H1 (cell line): Measurements from ENCODE around the gene FAM227B.
"Not testable (repeated sequence)": the region's sequence is repeated elsewhere in the genome, so short reads cannot be mapped to it uniquely, and the experiment has no call there.

ENCODE experiments used
- CTCF ChIP-seq, 3 experiments: IDR thresholded peaks; 1 replicate in 2 of 3; 2 replicates in 1 of 3; pipeline versions ENCODE4 v1.5.1 to v1.6.1; 2011; ENCODE audit warnings: low read length in 3 of 3, mild to moderate bottlenecking in 3 of 3, inconsistent platforms in 2 of 3, low read depth in 1 of 3, moderate library complexity in 1 of 3; ENCODE audit not compliant: insufficient read depth in 1 of 3; ENCODE audit errors: control extremely low read depth in 1 of 3
- EP300 ChIP-seq, 2 experiments: IDR thresholded peaks; 1 replicate in 1 of 2; 2 replicates in 1 of 2; pipeline ENCODE4 v1.6.1; 2011 to 2012; ENCODE audit warnings: low read depth in 2 of 2, low read length in 2 of 2, mild to moderate bottlenecking in 2 of 2, borderline replicate concordance in 1 of 2, inconsistent platforms in 1 of 2, moderate library complexity in 1 of 2
- HDAC2 ChIP-seq, 2 experiments: fragments of 300-600 bp in 1 of 2; sonication (generic) in 1 of 2; IDR thresholded peaks; 2 replicates each; pipeline ENCODE4 v1.6.1; 2011 to 2012; ENCODE audit warnings: low read depth in 2 of 2, low read length in 2 of 2, mild to moderate bottlenecking in 2 of 2, moderate library complexity in 2 of 2, borderline replicate concordance in 1 of 2, inconsistent platforms in 1 of 2
- POLR2A ChIP-seq, 2 experiments: IDR thresholded peaks; 1 replicate in 1 of 2; 2 replicates in 1 of 2; pipeline ENCODE4 v1.6.1; 2011; ENCODE audit warnings: low read depth in 2 of 2, low read length in 2 of 2, mild to moderate bottlenecking in 2 of 2; ENCODE audit errors: control extremely low read depth in 1 of 2
- POLR2AphosphoS5 ChIP-seq: IDR thresholded peaks from 2 replicates; pipeline ENCODE4 v1.6.1; 2011; ENCODE audit warnings: low read depth, low read length
- RNF2 ChIP-seq: fragments of 200-900, 300-1000 bp; sonication (generic); IDR thresholded peaks from 2 replicates; pipeline ENCODE4 v1.7.1; 2016; ENCODE audit warnings: borderline replicate concordance, low read depth, mild to moderate bottlenecking, antibody characterized with exemption, low read length; ENCODE audit not compliant: poor library complexity, severe bottlenecking; ENCODE audit errors: missing control alignments
- TAF1 ChIP-seq: IDR thresholded peaks from 2 replicates; pipeline ENCODE4 v1.6.1; 2011; ENCODE audit warnings: mild to moderate bottlenecking, low read depth, low read length

DNA sequence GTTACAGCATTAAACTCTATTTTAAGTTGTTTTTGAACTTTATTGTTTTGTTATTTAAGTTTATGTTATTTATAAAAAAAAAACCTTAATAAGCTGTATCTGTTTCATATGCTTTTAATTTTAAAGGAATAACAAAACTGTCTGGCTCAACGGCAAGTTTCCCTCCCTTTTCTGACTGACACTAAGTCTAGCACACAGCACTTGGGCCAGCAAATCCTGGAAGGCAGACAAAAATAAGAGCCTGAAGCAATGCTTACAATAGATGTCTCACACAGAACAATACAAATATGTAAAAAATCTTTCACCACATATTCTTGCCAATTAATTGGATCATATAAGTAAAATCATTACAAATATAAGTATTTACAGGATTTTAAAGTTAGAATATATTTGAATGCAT lies 135.2 kb downstream of the FAM227B start:
- TF ChIP-seq CTCF (IDR thresholded peaks at IDR 0.05; ENCODE audit: control extremely low read depth in 1 of 3, insufficient read depth in 1 of 3, low read depth in 1 of 3, low read length in 3 of 3); EP300 (IDR thresholded peaks at IDR 0.05; ENCODE audit: borderline replicate concordance in 1 of 2, low read depth in 2 of 2, low read length in 2 of 2); TAF1; RNF2; HDAC2 (IDR thresholded peaks at IDR 0.05; ENCODE audit: borderline replicate concordance in 1 of 2, low read depth in 2 of 2, low read length in 2 of 2); POLR2AphosphoS5; POLR2A (IDR thresholded peaks at IDR 0.05; ENCODE audit: control extremely low read depth in 1 of 2, low read depth in 2 of 2, low read length in 2 of 2): not testable (repeated sequence)
